SK-N-SH (cell line): Measurements from ENCODE around the gene RAD51B. TPM values are rescaled to one million over a fixed set of nuclear protein-coding genes. Genes with fewer than 3 reads are reported as not detected.
"Not testable (repeated sequence)": the region's sequence is repeated elsewhere in the genome, so short reads cannot be mapped to it uniquely, and the experiment has no call there.

Experiments used
- CTCF ChIA-PET: fragments of 300-600, 350-600 bp; formaldehyde crosslinking; extraction: SDS; loops from one replicate; lab custom pipeline; 2021; lab: Yijun Ruan, JAX
- POLR2A ChIA-PET: fragments of 350-600 bp; sonication (Branson Sonifier 250); formaldehyde crosslinking; extraction: SDS; loops from one replicate; lab custom pipeline; 2020; ENCODE audit warnings: antibody characterized with exemption, inconsistent platforms; lab: Yijun Ruan, JAX
- DNase-seq: peaks from one replicate; pipeline ENCODE4 v3.0.0; 2012
- H2AFZ ChIP-seq: fragments of 200-600 bp; sonication (generic); 2 replicates; pipeline ENCODE4 v1.8.1; 2016; ENCODE audit warnings: antibody characterized with exemption, mild to moderate bottlenecking, low read depth
- H3F3A ChIP-seq: fragments of 200-600 bp; sonication (generic); replicated peaks from 2 replicates; pipeline ENCODE3; 2016; ENCODE audit warnings: antibody characterized with exemption, mild to moderate bottlenecking; ENCODE audit not compliant: insufficient read depth
- H3K27ac ChIP-seq, 2 experiments: fragments of 200-500 bp in 1 of 2; fragments of 200-600 bp in 1 of 2; sonication (Bioruptor generic) in 1 of 2; sonication (generic), shearing (Covaris generic) in 1 of 2; 2 replicates each; pipeline versions ENCODE4 v1.5.1 to v1.6.1; 2014 to 2016; ENCODE audit warnings: low read depth in 2 of 2, inconsistent platforms in 1 of 2, low read length in 1 of 2, mild to moderate bottlenecking in 1 of 2, mixed read lengths in 1 of 2
- H3K27me3 ChIP-seq: fragments of 200-600 bp; sonication (generic), shearing (Covaris generic); 2 replicates; pipeline ENCODE4 v1.6.1; 2016; ENCODE audit warnings: mixed run types; ENCODE audit not compliant: insufficient read depth
- H3K36me3 ChIP-seq, 2 experiments: fragments of 200-500 bp in 1 of 2; fragments of 200-600 bp in 1 of 2; sonication (Bioruptor generic) in 1 of 2; sonication (generic) in 1 of 2; replicated peaks in 1 of 2; 2 replicates each; pipeline versions ENCODE3 to v1.5.1; 2014 to 2016; ENCODE audit warnings: low read length in 1 of 2, mild to moderate bottlenecking in 1 of 2; ENCODE audit not compliant: insufficient read depth in 2 of 2, control insufficient read depth in 1 of 2
- H3K4me1 ChIP-seq, 2 experiments: fragments of 200-500 bp in 1 of 2; fragments of 200-600 bp in 1 of 2; sonication (Bioruptor generic) in 1 of 2; sonication (generic), shearing (Covaris generic) in 1 of 2; 2 replicates each; pipeline versions ENCODE4 v1.5.1 to v1.6.1; 2014 to 2016; ENCODE audit warnings: low read depth in 1 of 2, low read length in 1 of 2, mixed run types in 1 of 2; ENCODE audit not compliant: insufficient read depth in 2 of 2, control insufficient read depth in 1 of 2
- H3K4me2 ChIP-seq: fragments of 200-600 bp; sonication (generic), shearing (Covaris generic); 2 replicates; pipeline ENCODE4 v1.6.1; 2017; ENCODE audit warnings: mixed run types
- H3K4me3 ChIP-seq, 2 experiments: fragments of 200-500 bp in 1 of 2; fragments of 200-600 bp in 1 of 2; sonication (Bioruptor generic) in 1 of 2; sonication (generic), shearing (Covaris generic) in 1 of 2; 2 replicates each; pipeline versions ENCODE4 v1.5.1 to v1.8.1; 2014 to 2016; ENCODE audit warnings: low read depth in 2 of 2, inconsistent platforms in 1 of 2, low read length in 1 of 2, mild to moderate bottlenecking in 1 of 2, mixed read lengths in 1 of 2, moderate library complexity in 1 of 2
- H3K79me2 ChIP-seq: fragments of 200-600 bp; sonication (generic); 2 replicates; pipeline ENCODE4 v1.8.1; 2017; ENCODE audit warnings: mild to moderate bottlenecking; ENCODE audit not compliant: insufficient read depth
- H3K9ac ChIP-seq: fragments of 200-600 bp; sonication (generic); 2 replicates; pipeline ENCODE4 v1.6.1; 2017; ENCODE audit warnings: mixed run types
- H3K9me2 ChIP-seq: fragments of 200-600 bp; sonication (generic); 2 replicates; pipeline ENCODE4 v1.6.1; 2017; ENCODE audit warnings: mixed run types
- H3K9me3 ChIP-seq: fragments of 200-600 bp; sonication (generic); 2 replicates; pipeline ENCODE4 v1.6.1; 2017; ENCODE audit warnings: mixed run types, mild to moderate bottlenecking, moderate library complexity
- H4K20me1 ChIP-seq: fragments of 200-600 bp; sonication (generic); 2 replicates; pipeline ENCODE4 v1.6.1; 2017; ENCODE audit warnings: mild to moderate bottlenecking, mixed run types; ENCODE audit not compliant: insufficient read depth
- CHD2 ChIP-seq: fragments of 150-350 bp; IDR thresholded peaks from 2 replicates; pipeline ENCODE4 v1.6.1; 2018; ENCODE audit warnings: low read length; ENCODE audit not compliant: partially characterized antibody
- GATA2 ChIP-seq: sonication (generic); formaldehyde crosslinking; IDR thresholded peaks from 2 replicates; pipeline ENCODE4 v1.5.0; 2020; ENCODE audit warnings: mild to moderate bottlenecking, missing genetic modification reagents
- MEF2A ChIP-seq: IDR thresholded peaks from 2 replicates; pipeline ENCODE4 v1.4.0; 2012; ENCODE audit warnings: low read depth, borderline replicate concordance
- MXI1 ChIP-seq: IDR thresholded peaks from 2 replicates; pipeline ENCODE4 v1.6.1; 2012; ENCODE audit warnings: mild to moderate bottlenecking, low read depth, low read length, improper control_type of control experiment
- POLR2AphosphoS5 ChIP-seq: IDR thresholded peaks from 2 replicates; pipeline ENCODE4 v1.6.1; 2012; ENCODE audit warnings: low read depth, low read length
- RAD21 ChIP-seq: IDR thresholded peaks from 2 replicates; pipeline ENCODE4 v1.6.1; 2012; ENCODE audit warnings: mild to moderate bottlenecking, low read length
- RCOR1 ChIP-seq: fragments of 150-350 bp; IDR thresholded peaks from 2 replicates; pipeline ENCODE4 v1.6.1; 2017; ENCODE audit warnings: antibody characterized with exemption, low read length
- RFX5 ChIP-seq: IDR thresholded peaks from 2 replicates; pipeline ENCODE4 v1.6.1; 2012; ENCODE audit warnings: mild to moderate bottlenecking, improper control_type of control experiment, low read length
- SMC3 ChIP-seq: IDR thresholded peaks from 2 replicates; pipeline ENCODE4 v1.6.1; 2012; ENCODE audit warnings: low read depth, low read length, improper control_type of control experiment
- TCF12 ChIP-seq: IDR thresholded peaks from 2 replicates; pipeline ENCODE4 v1.4.0; 2012
- whole genome bisulfite sequencing: methylation state at CpG from one replicate; pipeline ENCODE4 v1.1.6; 2017; ENCODE audit warnings: low lambda C conversion rate; 5-methylcytosine and 5-hydroxymethylcytosine counted together
- polyA plus RNA-seq, 3 experiments: library from polyadenylated mRNA; depleted of rRNA; stranded (reverse); fragments of >200 nt; gene quantifications; 2 replicates each; pipeline ENCODE4 v1.2.3, GENCODE V29; 2012
- TF ChIP-seq, protein P1 (sequence below): IDR thresholded peaks from 2 replicates; pipeline ENCODE4 v1.4.0; 2012; ENCODE audit warnings: low read depth
- TF ChIP-seq, protein P2 (sequence below): IDR thresholded peaks from 2 replicates; pipeline ENCODE4 v1.4.0; 2012; ENCODE audit warnings: low read depth, borderline replicate concordance
- TF ChIP-seq, protein P3 (sequence below): fragments of 150-350 bp; IDR thresholded peaks from 2 replicates; pipeline ENCODE4 v1.6.1; 2017; ENCODE audit warnings: antibody characterized with exemption, low read length, low read depth, borderline replicate concordance

The RAD51B gene
- polyA plus RNA-seq, 1 of the 3 experiments (the other 2 are of a cell fraction) = 6.0 TPM

DNA sequence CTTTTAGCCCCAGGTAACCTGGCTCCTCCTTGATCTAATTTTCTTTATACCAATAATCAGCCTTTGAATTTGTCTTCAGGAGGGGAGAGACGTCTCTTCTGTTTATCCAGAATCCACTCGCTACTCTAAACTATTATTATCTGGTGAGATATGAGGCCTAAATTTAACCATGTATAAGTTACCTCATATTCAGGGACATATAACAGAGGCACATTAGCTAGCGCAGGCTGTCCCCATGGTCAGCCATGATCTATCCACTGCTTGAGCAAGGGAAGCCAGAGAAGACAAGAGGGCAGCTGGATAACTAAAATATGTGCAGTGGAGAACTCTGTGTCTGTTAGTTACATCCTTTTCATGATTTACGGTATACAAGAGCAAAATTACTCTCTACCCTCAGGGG lies 481.0 kb downstream of the RAD51B start (continued):
- TF ChIP-seq, protein P1, sequence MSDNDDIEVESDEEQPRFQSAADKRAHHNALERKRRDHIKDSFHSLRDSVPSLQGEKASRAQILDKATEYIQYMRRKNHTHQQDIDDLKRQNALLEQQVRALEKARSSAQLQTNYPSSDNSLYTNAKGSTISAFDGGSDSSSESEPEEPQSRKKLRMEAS = no peak
- no peak for TF ChIP-seq RFX5
- no peak for TF ChIP-seq CHD2
- TF ChIP-seq, protein P2, sequence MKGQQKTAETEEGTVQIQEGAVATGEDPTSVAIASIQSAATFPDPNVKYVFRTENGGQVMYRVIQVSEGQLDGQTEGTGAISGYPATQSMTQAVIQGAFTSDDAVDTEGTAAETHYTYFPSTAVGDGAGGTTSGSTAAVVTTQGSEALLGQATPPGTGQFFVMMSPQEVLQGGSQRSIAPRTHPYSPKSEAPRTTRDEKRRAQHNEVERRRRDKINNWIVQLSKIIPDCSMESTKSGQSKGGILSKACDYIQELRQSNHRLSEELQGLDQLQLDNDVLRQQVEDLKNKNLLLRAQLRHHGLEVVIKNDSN = no peak
- TF ChIP-seq MXI1 = no peak
- no peak for TF ChIP-seq GATA2 (CRISPR knock-in tag)
- no peak for TF ChIP-seq POLR2AphosphoS5

DNA sequence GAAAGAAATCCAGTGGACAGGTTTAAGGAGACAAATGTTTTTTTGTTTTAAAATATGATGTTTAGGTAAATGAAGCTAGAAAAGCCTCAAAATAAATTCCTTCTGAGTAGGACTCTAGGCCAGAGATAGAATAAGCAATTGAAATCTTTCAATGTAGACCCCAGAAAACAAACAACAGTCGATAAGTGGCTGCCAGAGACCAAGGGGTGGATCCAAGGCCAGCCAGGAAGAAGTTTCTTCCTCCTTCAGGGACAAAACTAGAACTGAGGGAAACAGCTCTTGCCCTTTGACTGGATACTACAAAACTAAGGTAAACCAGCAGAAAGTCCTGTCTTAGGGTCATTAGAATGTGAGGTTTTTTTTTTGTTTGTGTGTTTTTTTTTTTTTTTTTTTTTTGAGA lies 481.6 kb downstream of the RAD51B start:
- no peaks in the 10 kb centered on the region for H3K79me2 ChIP-seq
- TF ChIP-seq RCOR1 = no peak
- no peak for TF ChIP-seq SMC3
- TF ChIP-seq, protein P2 = no peak
- TF ChIP-seq, protein P3, sequence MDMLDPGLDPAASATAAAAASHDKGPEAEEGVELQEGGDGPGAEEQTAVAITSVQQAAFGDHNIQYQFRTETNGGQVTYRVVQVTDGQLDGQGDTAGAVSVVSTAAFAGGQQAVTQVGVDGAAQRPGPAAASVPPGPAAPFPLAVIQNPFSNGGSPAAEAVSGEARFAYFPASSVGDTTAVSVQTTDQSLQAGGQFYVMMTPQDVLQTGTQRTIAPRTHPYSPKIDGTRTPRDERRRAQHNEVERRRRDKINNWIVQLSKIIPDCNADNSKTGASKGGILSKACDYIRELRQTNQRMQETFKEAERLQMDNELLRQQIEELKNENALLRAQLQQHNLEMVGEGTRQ = no peak
- no peak for TF ChIP-seq RAD21
- no peak for TF ChIP-seq MEF2A
- TF ChIP-seq TCF12 = no peak
- 75% methylated on average over 1 of the region's 1 CpG for WGBS
- no peak overlapping the region for H3K4me3 ChIP-seq
- no peaks in the 10 kb centered on the region for H4K20me1 ChIP-seq
- H3K36me3 ChIP-seq = no peaks in the 10 kb centered on the region
- DNase-seq = no peak
- H3K27me3 ChIP-seq = no peaks in the 10 kb centered on the region
- POLR2A ChIA-PET = no interaction called here
- H3K9me3 ChIP-seq = no peaks in the 10 kb centered on the region
- H3K27ac ChIP-seq = no peak overlapping the region
- no peak overlapping the region for H3K4me2 ChIP-seq
- CTCF ChIA-PET = interaction anchor here (1.2 kb wide), 1 partner anchor 8 kb away, joined by 3 read pairs; no protein-coding TSS in a partner anchor
- H3F3A ChIP-seq = no peaks in the 10 kb centered on the region
- no peak overlapping the region for H3K9ac ChIP-seq
- H2AFZ ChIP-seq = no peak overlapping the region
- no peaks in the 10 kb centered on the region for H3K9me2 ChIP-seq
- no peaks in the 10 kb centered on the region for H3K4me1 ChIP-seq

DNA sequence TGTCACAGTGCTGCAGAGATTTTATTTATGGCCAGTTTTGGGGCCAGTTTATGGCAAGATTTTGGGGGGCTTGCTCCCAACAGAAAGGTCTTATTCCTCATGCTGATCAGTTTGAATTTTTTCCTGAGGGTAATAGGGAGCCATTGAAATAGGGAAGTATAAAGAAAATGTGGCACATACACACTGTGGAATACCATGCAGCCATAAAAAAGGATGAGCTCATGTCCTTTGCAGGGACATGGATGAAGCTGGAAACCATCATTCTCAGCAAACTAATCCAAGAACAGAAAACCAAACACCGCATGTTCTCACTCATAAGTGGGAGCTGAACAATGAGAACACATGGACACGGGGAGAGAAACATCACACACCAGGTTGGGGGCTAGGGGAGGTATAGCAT lies 483.4 kb downstream of the RAD51B start:
- H3K36me3 ChIP-seq, H3K9me2 ChIP-seq, H4K20me1 ChIP-seq, DNase-seq, H3K9ac ChIP-seq, H3K27ac ChIP-seq, H2AFZ ChIP-seq, H3K4me3 ChIP-seq, H3K9me3 ChIP-seq, H3F3A ChIP-seq, H3K4me2 ChIP-seq, H3K4me1 ChIP-seq, CTCF ChIA-PET, H3K27me3 ChIP-seq, POLR2A ChIA-PET, H3K79me2 ChIP-seq: not testable (repeated sequence)
- WGBS = 100% methylated on average over 2 of the region's 2 CpGs
